Mucosa of descending colon (tissue), 3 donors: ENCODE results near the gene LPXN. TPM values are rescaled to one million over a fixed set of nuclear protein-coding genes. Genes with fewer than 3 reads are reported as not detected.

Experiments
- ATAC-seq: fragments of 200-7000 bp; cut with Tn5 transposase; one replicate; pipeline ENCODE4 v1.9.1; 2020; ENCODE audit warnings: mild to moderate bottlenecking, moderate library complexity
- DNase-seq, 3 donors: peaks; one replicate each; pipeline ENCODE4 v3.0.0-alpha.2; 2020
- H3K36me3 ChIP-seq: fragments of 200-600 bp; one replicate; pipeline ENCODE4 v1.8.0; 2021; ENCODE audit warnings: low read depth, mild to moderate bottlenecking
- H3K4me1 ChIP-seq: fragments of 200-600 bp; one replicate; pipeline ENCODE4 v1.8.0; 2021; ENCODE audit warnings: low read depth, mild to moderate bottlenecking
- H3K4me3 ChIP-seq: fragments of 200-600 bp; one replicate; pipeline ENCODE4 v1.8.0; 2021; ENCODE audit warnings: mild to moderate bottlenecking
- H3K9me3 ChIP-seq: fragments of 200-600 bp; one replicate; pipeline ENCODE4 v1.8.0; 2021; ENCODE audit warnings: mild to moderate bottlenecking
- intact Hi-C, 2 donors: fragments of 100-400 bp; cut with DNase I in 1 of 2; cut with micrococcal nuclease in 1 of 2; formaldehyde crosslinking; loops; one replicate each; pipeline versions ENCODE4 v1.11.0 to v1.11.1; 2022; cut with DNase I, micrococcal nuclease
- total RNA-seq, 3 donors: library from RNA; stranded (reverse); fragmentation: NEBNext Ultra II Directional in 2 of 3; extraction: Animal tissue kit (Norgen Biotek cat#: 25700) in 2 of 3; gene quantifications; one replicate each; pipeline versions ENCODE4 v1.2.1 to v1.2.4, GENCODE V29; 2021 to 2023
- TF ChIP-seq, protein P1 (sequence below): fragments of 200-600 bp; IDR thresholded peaks from one replicate; pipeline ENCODE4 v1.8.0; 2022; ENCODE audit warnings: antibody characterized with exemption, mild to moderate bottlenecking
- donor health status: DM: no; HTN: no; CAD: no; lungs with moderate emphysema.
- donor health status: DM: no; HTN: no; CAD: no.
- donor health status: DM: no; HTN: yes; CAD: no.

LPXN gene
- total RNA-seq, 3 donors from 2014 or later, result 10.7 to 20.1 (median 12.7) TPM

DNA sequence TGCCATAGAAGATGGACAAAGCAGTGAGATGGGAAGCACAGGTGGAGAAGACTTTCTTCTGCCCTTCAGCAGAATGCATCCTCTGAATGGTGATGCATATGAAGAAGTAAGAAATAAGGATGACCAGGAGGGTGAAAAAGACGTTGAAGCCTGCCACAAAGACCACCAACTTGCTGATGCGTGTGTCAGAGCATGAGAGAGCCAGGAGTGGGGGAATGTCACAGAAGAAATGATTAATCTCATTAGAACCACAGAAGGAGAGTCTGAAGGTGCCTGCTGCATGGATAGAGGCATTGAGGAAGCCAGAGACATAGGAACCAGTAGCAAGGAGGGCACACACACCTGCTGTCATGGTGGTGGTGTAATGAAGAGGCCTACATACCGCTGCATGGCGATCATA lies 68.3 kb downstream of the LPXN start:
- intact Hi-C loops, result no loop called here
- no peak for ATAC-seq
- no peaks in the 10 kb centered on the region for H3K9me3 ChIP-seq
- no peak for DNase-seq
- H3K36me3 ChIP-seq, result no peaks in the 10 kb centered on the region
- no peak overlapping the region for H3K4me3 ChIP-seq
- no peaks in the 10 kb centered on the region for H3K4me1 ChIP-seq
- TF ChIP-seq, protein P1, sequence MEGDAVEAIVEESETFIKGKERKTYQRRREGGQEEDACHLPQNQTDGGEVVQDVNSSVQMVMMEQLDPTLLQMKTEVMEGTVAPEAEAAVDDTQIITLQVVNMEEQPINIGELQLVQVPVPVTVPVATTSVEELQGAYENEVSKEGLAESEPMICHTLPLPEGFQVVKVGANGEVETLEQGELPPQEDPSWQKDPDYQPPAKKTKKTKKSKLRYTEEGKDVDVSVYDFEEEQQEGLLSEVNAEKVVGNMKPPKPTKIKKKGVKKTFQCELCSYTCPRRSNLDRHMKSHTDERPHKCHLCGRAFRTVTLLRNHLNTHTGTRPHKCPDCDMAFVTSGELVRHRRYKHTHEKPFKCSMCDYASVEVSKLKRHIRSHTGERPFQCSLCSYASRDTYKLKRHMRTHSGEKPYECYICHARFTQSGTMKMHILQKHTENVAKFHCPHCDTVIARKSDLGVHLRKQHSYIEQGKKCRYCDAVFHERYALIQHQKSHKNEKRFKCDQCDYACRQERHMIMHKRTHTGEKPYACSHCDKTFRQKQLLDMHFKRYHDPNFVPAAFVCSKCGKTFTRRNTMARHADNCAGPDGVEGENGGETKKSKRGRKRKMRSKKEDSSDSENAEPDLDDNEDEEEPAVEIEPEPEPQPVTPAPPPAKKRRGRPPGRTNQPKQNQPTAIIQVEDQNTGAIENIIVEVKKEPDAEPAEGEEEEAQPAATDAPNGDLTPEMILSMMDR, result no peak

DNA sequence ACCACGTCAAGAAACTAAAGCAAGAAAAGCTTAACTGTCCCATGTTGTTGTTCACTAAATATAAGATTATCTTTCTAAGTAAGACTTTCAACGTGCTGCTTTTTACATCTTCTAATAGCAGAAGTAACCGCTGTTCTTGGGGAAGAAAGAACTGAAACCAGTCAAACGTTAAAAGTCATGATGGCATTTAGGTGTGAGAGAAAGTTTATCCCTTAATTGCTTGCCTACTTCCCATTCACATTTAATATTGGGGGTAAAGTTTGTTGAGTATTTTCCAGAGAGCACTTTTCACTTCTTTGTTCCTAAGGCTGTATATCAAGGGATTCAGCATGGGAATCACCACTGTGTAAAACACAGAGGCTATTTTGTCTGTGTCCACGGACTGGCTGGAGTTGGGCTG lies 68.7 kb downstream of the LPXN start:
- TF ChIP-seq, protein P1, result no peak
- no peak overlapping the region for H3K4me3 ChIP-seq
- no peaks in the 10 kb centered on the region for H3K4me1 ChIP-seq
- DNase-seq, result no peak
- H3K36me3 ChIP-seq, result no peaks in the 10 kb centered on the region
- no peak for ATAC-seq
- intact Hi-C loops, result no loop called here
- no peaks in the 10 kb centered on the region for H3K9me3 ChIP-seq

DNA sequence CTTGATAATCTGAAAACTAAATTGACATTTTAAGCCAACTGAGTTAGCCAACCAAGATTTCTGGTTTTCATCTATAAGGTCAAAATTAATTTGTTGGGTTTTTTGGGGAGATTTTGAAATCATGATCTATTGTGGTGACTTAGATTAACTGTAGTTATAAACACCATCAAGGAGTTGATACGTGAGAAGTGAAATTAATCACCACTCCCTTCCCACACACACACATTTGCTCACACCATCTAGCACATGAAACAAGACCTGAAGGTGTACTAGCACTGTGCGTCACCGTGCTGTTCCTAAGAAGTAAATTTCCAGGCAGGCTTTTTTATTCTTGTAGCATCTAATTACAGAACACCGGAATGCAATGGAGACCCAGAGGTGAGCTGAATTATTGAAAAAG lies 69.8 kb downstream of the LPXN start:
- TF ChIP-seq, protein P1, result no peak
- no peak for DNase-seq
- H3K4me1 ChIP-seq, result no peaks in the 10 kb centered on the region
- no peaks in the 10 kb centered on the region for H3K36me3 ChIP-seq
- no peaks in the 10 kb centered on the region for H3K9me3 ChIP-seq
- H3K4me3 ChIP-seq, result no peak overlapping the region
- intact Hi-C loops, result no loop called here
- no peak for ATAC-seq

DNA sequence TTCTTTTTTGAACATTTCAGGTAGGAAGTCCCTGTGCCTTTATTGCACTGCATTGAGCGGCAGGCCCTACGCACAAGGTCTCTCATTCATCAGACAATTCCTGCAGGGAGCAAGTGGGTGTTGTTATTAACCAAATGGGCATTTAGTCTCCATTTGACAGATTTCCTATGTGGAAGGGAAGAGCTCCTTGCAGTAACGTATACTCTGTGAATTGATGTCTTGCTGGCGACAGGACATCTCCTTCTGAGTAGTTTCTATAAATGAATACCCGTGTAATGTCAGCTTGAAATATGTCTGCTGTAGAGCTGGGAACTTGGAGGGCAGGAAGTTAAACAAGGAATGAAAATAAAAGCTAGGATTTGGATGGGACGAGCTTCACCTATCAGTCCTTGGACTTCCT lies 71.4 kb downstream of the LPXN start:
- intact Hi-C loops, result no loop called here
- H3K36me3 ChIP-seq, result no peaks in the 10 kb centered on the region
- no peak for ATAC-seq

DNA sequence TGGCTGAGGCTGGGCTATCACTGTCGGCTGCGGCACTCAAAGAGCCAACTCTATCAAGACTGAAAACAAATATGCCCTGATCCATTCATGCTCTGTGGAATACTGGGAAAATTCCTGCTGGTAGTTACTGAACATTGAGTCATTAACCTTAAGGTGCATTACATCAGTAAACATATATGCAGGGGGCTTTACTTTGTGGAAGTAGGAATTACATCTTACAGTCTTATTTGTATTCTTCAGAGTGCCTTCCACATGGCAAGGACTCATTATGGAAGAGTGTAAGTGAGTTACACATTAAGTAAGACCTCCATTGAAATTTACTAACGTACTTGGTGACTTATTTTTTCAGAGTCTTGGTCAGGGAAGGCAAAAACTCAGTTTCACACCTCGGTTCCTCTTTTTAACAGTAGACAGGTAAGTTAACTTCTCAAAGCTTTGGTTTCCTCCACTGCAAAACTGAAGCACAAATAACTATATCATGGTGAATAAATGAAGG lies 72.2 kb downstream of the LPXN start:
- no peak for DNase-seq
- no peaks in the 10 kb centered on the region for H3K4me1 ChIP-seq
- TF ChIP-seq, protein P1, result no peak
- ATAC-seq, result no peak
- intact Hi-C loops, result no loop called here
- H3K4me3 ChIP-seq, result no peak overlapping the region
- H3K9me3 ChIP-seq, result no peaks in the 10 kb centered on the region
- no peaks in the 10 kb centered on the region for H3K36me3 ChIP-seq

More for the DNA sequence above, 71.4 kb downstream of the LPXN start:
- Histone ChIP-seq H3K9me3 (no peaks in the 10 kb centered on the region), H3K4me1 (no peaks in the 10 kb centered on the region), H3K4me3 (no peak overlapping the region)
- no peak for DNase-seq
- TF ChIP-seq, protein P1, result no peak

DNA sequence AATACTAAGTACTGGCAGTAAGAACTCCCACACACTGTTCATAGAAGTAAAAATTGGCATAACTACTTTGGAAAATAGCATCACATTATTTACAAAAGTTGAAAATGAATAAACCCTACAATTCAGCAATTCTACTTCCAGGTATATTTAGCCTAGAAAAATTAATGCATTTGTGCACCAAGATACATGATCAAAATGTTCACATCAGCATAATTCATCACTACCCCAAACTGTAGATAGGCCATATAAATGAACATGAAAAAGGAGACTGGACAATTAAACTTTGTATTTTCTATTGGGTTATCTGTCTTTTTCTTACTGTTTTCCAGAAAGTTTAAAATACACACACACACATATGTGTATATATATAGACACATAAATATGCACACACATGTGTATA lies 73.7 kb downstream of the LPXN start:
- Histone ChIP-seq H3K4me1 (no peaks in the 10 kb centered on the region), H3K36me3 (no peaks in the 10 kb centered on the region), H3K4me3 (no peak overlapping the region), H3K9me3 (no peaks in the 10 kb centered on the region)
- intact Hi-C loops, result no loop called here
- ATAC-seq, result no peak
- TF ChIP-seq, protein P1, result no peak
- DNase-seq, result no peak
